Measurements from ENCODE around the gene PARP14. TPM values are rescaled to one million over a fixed set of nuclear protein-coding genes. Genes with fewer than 3 reads are reported as not detected.
"Not testable (repeated sequence)": the region's sequence is repeated elsewhere in the genome, so short reads cannot be mapped to it uniquely, and the experiment has no call there.

PARP14 gene
- total RNA-seq, 1 experiment from 2014 or later = 46.0 TPM

- peaks cover 5% of the 10 kb centered on the region; the same call in 1 of the 2 replicates for H3K27me3 ChIP-seq (ENCODE audit: control insufficient read depth, insufficient read depth, low read length)
- no peaks in the 10 kb centered on the region for H3K4me1 ChIP-seq (ENCODE audit: control insufficient read depth, insufficient read depth, low read length)
- in situ Hi-C loops (cut with HindIII; ENCODE audit: low pct_unique_long_range_greater_than_20kb, low sequenced_read_pairs) (no loop called here), intact Hi-C loops (cut with micrococcal nuclease; ENCODE audit: unreplicated experiment) (no loop called here)
- ChIA-PET CTCF (no interaction called here), POLR2A (no interaction called here)
- DNase-seq (ENCODE audit: low read depth, low spot score) (no peak), ATAC-seq (no peak)
- H3K36me3 ChIP-seq (ENCODE audit: control insufficient read depth, insufficient read depth, low read length) = no peaks in the 10 kb centered on the region
- no peak for TF ChIP-seq CTCF (IDR thresholded peaks at IDR 0.05)
- no peak for TF ChIP-seq REST (IDR thresholded peaks at IDR 0.05; ENCODE audit: insufficient read depth in 1 of 2, low read depth in 2 of 2, low read length in 1 of 2)
- no peak for TF ChIP-seq SIN3A (IDR thresholded peaks at IDR 0.05; ENCODE audit: borderline replicate concordance, insufficient read depth, low read depth, low read length)
- no peak for TF ChIP-seq POLR2AphosphoS5 (IDR thresholded peaks at IDR 0.05; ENCODE audit: low read depth, low read length)
- no peak for TF ChIP-seq TCF7L2 (IDR thresholded peaks at IDR 0.05; ENCODE audit: low read depth, low read length)
- BruUV-seq (replicated peaks) = no TSS peak
- H3K27ac ChIP-seq (ENCODE audit: low read length) = no peak overlapping the region
- H3K9me3 ChIP-seq (ENCODE audit: control insufficient read depth, insufficient read depth, low read depth, low read length) = no peaks in the 10 kb centered on the region
- H3K4me3 ChIP-seq (ENCODE audit: low read depth in 2 of 2, low read length in 2 of 2) = no peak overlapping the region
Observed at GRCh38 chr3:122642935-122643334, 37.7 kb upstream of the PARP14 start.

GRCh38 chr3:122646146-122646988 is 34.3 kb upstream of the PARP14 start:
- intact Hi-C loops (cut with micrococcal nuclease; ENCODE audit: unreplicated experiment) (no loop called here), in situ Hi-C loops (cut with HindIII; ENCODE audit: low pct_unique_long_range_greater_than_20kb, low sequenced_read_pairs) (no loop called here)
- POLR2A ChIA-PET = no interaction called here
- no peaks in the 10 kb centered on the region for H3K4me1 ChIP-seq (ENCODE audit: control insufficient read depth, insufficient read depth, low read length)
- TF ChIP-seq CTCF (IDR thresholded peaks at IDR 0.05) (no peak), SIN3A (IDR thresholded peaks at IDR 0.05; ENCODE audit: borderline replicate concordance, insufficient read depth, low read depth, low read length) (no peak), REST (IDR thresholded peaks at IDR 0.05; ENCODE audit: insufficient read depth in 1 of 2, low read depth in 2 of 2, low read length in 1 of 2) (no peak), TCF7L2 (IDR thresholded peaks at IDR 0.05; ENCODE audit: low read depth, low read length) (no peak), POLR2AphosphoS5 (IDR thresholded peaks at IDR 0.05; ENCODE audit: low read depth, low read length) (no peak)
- CTCF ChIA-PET = no interaction called here
- DNase-seq (ENCODE audit: low read depth, low spot score) (no peak), ATAC-seq (no peak)
- H3K9me3 ChIP-seq (ENCODE audit: control insufficient read depth, insufficient read depth, low read depth, low read length) = no peaks in the 10 kb centered on the region
- no peak overlapping the region; a peak in 1 of 4 replicates for H3K4me3 ChIP-seq (ENCODE audit: low read depth in 2 of 2, low read length in 2 of 2)
- H3K36me3 ChIP-seq (ENCODE audit: control insufficient read depth, insufficient read depth, low read length) = no peaks in the 10 kb centered on the region
- no TSS peak for BruUV-seq (replicated peaks)
- no peak overlapping the region for H3K27ac ChIP-seq (ENCODE audit: low read length)
- H3K27me3 ChIP-seq (ENCODE audit: control insufficient read depth, insufficient read depth, low read length) = no peaks in the 10 kb centered on the region

- H3K27ac ChIP-seq (ENCODE audit: low read length); intact Hi-C loops (cut with micrococcal nuclease; ENCODE audit: unreplicated experiment); in situ Hi-C loops (cut with HindIII; ENCODE audit: low pct_unique_long_range_greater_than_20kb, low sequenced_read_pairs); H3K4me1 ChIP-seq (ENCODE audit: control insufficient read depth, insufficient read depth, low read length); ATAC-seq; POLR2A ChIA-PET; H3K9me3 ChIP-seq (ENCODE audit: control insufficient read depth, insufficient read depth, low read depth, low read length); H3K27me3 ChIP-seq (ENCODE audit: control insufficient read depth, insufficient read depth, low read length); DNase-seq (ENCODE audit: low read depth, low spot score); H3K4me3 ChIP-seq (ENCODE audit: low read depth in 2 of 2, low read length in 2 of 2); BruUV-seq (replicated peaks); H3K36me3 ChIP-seq (ENCODE audit: control insufficient read depth, insufficient read depth, low read length): not testable (repeated sequence)
- CTCF ChIA-PET = interaction anchor here (0.6 kb wide), 1 partner anchor 1028 kb away, joined by 3 read pairs; no protein-coding TSS in a partner anchor
Observed at GRCh38 chr3:122651233-122651907, 29.3 kb upstream of the PARP14 start.

Measured in Panc1 (cell line).